Activated CD8-positive, alpha-beta memory T cell treated with anti-CD3 and anti-CD28 coated beads for 1 hour (primary cell): Measurements from ENCODE around the gene LRP11.
A peak's percentile ranks its signal among the peaks of the same experiment; 100 is the strongest.
"Not testable (repeated sequence)": the region's sequence is repeated elsewhere in the genome, so short reads cannot be mapped to it uniquely, and the experiment has no call there.

Source experiments
- DNase-seq, 2 donors: peaks; one replicate each; pipeline ENCODE4 v3.0.0-alpha.2; 2020; ENCODE audit warnings: low read depth in 1 of 2; ENCODE audit errors: extremely low read depth in 1 of 2

LRP11 gene

GRCh38 chr6:149851461-149852110 is 12.6 kb downstream of the LRP11 start:
- no peak for DNase-seq

- not testable (repeated sequence) for DNase-seq
Observed at GRCh38 chr6:149848343-149848742, 15.8 kb downstream of the LRP11 start.

GRCh38 chr6:149847939-149848267 is 16.3 kb downstream of the LRP11 start:
- no peak for DNase-seq

- no peak for DNase-seq
Observed at GRCh38 chr6:149846321-149846720, 17.8 kb downstream of the LRP11 start.

- no peak for DNase-seq
Observed at GRCh38 chr6:149845549-149845948, 18.6 kb downstream of the LRP11 start.

GRCh38 chr6:149844480-149844879 is 19.7 kb downstream of the LRP11 start:
- no peak for DNase-seq

GRCh38 chr6:149844036-149844435 is 20.1 kb downstream of the LRP11 start:
- not testable (repeated sequence) for DNase-seq

- no peak for DNase-seq
Observed at GRCh38 chr6:149843051-149843633, 21.0 kb downstream of the LRP11 start.

GRCh38 chr6:149842331-149842730 is 21.8 kb downstream of the LRP11 start:
- no peak for DNase-seq

GRCh38 chr6:149840345-149841075 is 23.6 kb downstream of the LRP11 start:
- no peak for DNase-seq

- DNase-seq = peak; percentile 38 to 51
Observed at GRCh38 chr6:149834513-149835481, 29.4 kb downstream of the LRP11 start.

- no peak for DNase-seq
Observed at GRCh38 chr6:149833651-149834050, 30.5 kb downstream of the LRP11 start.

- no peak for DNase-seq
Observed at GRCh38 chr6:149831308-149831820, 32.8 kb downstream of the LRP11 start.

GRCh38 chr6:149830731-149831307 is 33.3 kb downstream of the LRP11 start:
- DNase-seq = no peak

GRCh38 chr6:149825292-149825691 is 38.9 kb downstream of the LRP11 start:
- DNase-seq = no peak

GRCh38 chr6:149823013-149823412 is 41.1 kb downstream of the LRP11 start:
- no peak for DNase-seq

- no peak for DNase-seq
Observed at GRCh38 chr6:149821492-149821891, 42.7 kb downstream of the LRP11 start.

- no peak for DNase-seq
Observed at GRCh38 chr6:149820506-149820905, 43.7 kb downstream of the LRP11 start.

- DNase-seq = no peak
Observed at GRCh38 chr6:149815788-149816187, 48.4 kb downstream of the LRP11 start.

GRCh38 chr6:149813351-149813750 is 50.8 kb downstream of the LRP11 start:
- no peak for DNase-seq

- no peak for DNase-seq
Observed at GRCh38 chr6:149809798-149810197, 54.4 kb downstream of the LRP11 start.
